Activated T-cell treated with anti-CD3 and anti-CD28 coated beads, Interleukin-2, amount 50 U/mL, for 24 hours (primary cell): ENCODE measurements around the gene BACH1.
A peak's percentile ranks its signal among the peaks of the same experiment; 100 is the strongest.
"Not testable (repeated sequence)": the region's sequence is repeated elsewhere in the genome, so short reads cannot be mapped to it uniquely, and the experiment has no call there.

Experiments
- DNase-seq: peaks from one replicate; pipeline ENCODE4 v3.0.0-alpha.2; 2020
- H3K27ac Mint-ChIP-seq: 2 replicates; pipeline ENCODE4 v1.8.0; 2020; ENCODE audit warnings: mild to moderate bottlenecking, mixed read lengths
- H3K27me3 Mint-ChIP-seq: 2 replicates; pipeline ENCODE4 v1.8.0; 2020; ENCODE audit warnings: mixed read lengths
- H3K36me3 Mint-ChIP-seq: 2 replicates; pipeline ENCODE4 v1.8.0; 2020; ENCODE audit warnings: low read depth, mixed read lengths
- H3K4me1 Mint-ChIP-seq: 2 replicates; pipeline ENCODE4 v1.8.0; 2020; ENCODE audit warnings: low read depth, mixed read lengths
- H3K4me3 Mint-ChIP-seq: 2 replicates; pipeline ENCODE4 v1.8.0; 2020; ENCODE audit warnings: mild to moderate bottlenecking, moderate library complexity, mixed read lengths
- H3K9me3 Mint-ChIP-seq: 2 replicates; pipeline ENCODE4 v1.8.0; 2020; ENCODE audit warnings: mixed read lengths

The BACH1 gene

DNA sequence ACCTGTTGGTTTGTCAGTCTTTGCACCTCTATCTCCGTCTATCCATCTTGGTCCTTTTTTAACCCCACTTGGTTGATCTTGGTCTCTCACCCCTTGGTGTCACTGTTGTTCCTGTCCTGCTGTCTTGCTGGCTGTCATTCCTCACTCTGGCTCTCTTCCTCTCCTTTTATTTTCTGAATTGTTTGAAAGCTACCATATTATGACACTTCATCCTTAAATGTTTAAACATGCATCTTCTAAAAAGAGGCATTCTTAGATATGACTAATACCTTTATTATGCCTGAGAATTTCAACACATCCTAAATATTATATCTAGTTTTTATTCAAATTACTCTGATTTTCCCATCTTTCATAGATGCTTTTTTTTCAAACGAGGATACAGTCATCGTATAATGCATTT is 37.0 kb downstream of the BACH1 start:
- Mint-ChIP-seq H3K9me3 (no peaks in the 10 kb centered on the region), H3K4me3 (no peak overlapping the region), H3K36me3 (peaks cover 65% of the 10 kb centered on the region), H3K4me1 (peaks cover 51% of the 10 kb centered on the region), H3K27ac (no peak overlapping the region), H3K27me3 (no peaks in the 10 kb centered on the region)
- DNase-seq, result no peak

DNA sequence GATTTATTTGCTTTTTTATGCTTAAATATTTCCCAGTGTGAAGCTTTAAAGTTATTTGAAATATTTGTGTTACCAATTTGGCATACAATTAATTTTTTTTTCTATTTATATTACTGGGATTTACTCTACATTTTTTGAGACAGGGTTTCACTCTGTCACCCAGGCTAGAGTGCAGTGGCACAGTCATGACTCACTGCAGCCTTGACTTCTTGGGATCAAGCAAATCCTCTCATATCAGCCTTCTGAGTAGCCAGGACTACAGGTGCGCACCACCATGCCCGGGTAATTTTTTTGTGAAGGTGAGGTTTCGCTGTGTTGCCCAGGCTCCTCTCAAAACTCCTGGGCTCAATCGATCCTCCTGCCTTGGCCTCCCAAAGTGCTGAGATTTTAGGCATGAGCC is 39.5 kb downstream of the BACH1 start:
- Mint-ChIP-seq H3K4me3 (no peak overlapping the region), H3K27ac (no peak overlapping the region), H3K4me1 (peaks cover 56% of the 10 kb centered on the region), H3K27me3 (no peaks in the 10 kb centered on the region), H3K36me3 (peaks cover 63% of the 10 kb centered on the region), H3K9me3 (no peaks in the 10 kb centered on the region)
- DNase-seq, result no peak

DNA sequence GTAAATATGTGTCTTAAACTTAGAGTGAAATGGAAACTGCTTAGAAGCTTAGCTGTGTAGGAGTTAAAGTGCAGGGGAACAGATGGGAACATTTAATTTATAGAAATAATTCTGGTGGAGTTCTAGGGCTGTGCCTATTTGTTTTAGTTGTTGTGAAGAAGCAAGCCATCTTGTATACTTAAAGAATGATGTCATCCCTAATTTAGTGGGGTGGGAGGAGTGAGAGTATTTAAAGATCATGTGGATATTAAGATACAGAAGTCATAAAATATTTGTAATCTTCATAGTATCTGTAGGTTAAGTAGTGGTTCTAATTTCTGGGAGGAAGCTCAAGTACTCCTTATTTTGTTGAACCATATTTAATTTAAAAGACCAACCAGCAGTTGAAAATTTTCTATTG is 41.5 kb downstream of the BACH1 start:
- no peak overlapping the region for H3K27ac Mint-ChIP-seq
- H3K4me3 Mint-ChIP-seq, result no peak overlapping the region
- DNase-seq, result no peak
- no peaks in the 10 kb centered on the region for H3K27me3 Mint-ChIP-seq
- peaks cover 60% of the 10 kb centered on the region for H3K4me1 Mint-ChIP-seq
- peaks cover 63% of the 10 kb centered on the region for H3K36me3 Mint-ChIP-seq
- no peaks in the 10 kb centered on the region for H3K9me3 Mint-ChIP-seq

DNA sequence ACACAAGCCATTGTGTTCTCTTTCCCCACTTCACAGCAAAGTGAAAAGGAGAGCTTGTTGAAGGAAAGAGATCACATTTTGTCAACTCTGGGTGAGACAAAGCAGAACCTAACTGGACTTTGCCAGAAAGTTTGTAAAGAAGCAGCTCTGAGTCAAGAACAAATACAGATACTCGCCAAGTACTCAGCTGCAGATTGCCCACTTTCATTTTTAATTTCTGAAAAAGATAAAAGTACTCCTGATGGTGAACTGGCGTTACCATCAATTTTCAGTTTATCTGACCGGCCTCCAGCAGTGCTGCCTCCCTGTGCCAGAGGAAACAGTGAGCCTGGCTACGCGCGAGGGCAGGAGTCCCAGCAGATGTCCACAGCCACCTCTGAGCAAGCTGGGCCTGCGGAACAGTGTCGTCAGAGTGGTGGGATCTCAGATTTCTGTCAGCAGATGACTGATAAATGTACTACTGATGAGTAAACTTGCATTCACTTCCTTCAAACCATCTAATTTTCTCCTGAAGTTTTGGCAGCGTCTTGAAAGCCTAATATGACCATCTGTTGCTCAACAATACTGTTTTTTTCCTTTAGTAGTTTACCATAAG is 43.7 kb downstream of the BACH1 start:
- Mint-ChIP-seq H3K27me3 (no peaks in the 10 kb centered on the region), H3K4me1 (peaks cover 60% of the 10 kb centered on the region), H3K36me3 (peaks cover 53% of the 10 kb centered on the region), H3K27ac (peak overlapping the region; percentile 96), H3K9me3 (no peaks in the 10 kb centered on the region), H3K4me3 (peak overlapping the region; percentile 67)
- peak; percentile 68 for DNase-seq

DNA sequence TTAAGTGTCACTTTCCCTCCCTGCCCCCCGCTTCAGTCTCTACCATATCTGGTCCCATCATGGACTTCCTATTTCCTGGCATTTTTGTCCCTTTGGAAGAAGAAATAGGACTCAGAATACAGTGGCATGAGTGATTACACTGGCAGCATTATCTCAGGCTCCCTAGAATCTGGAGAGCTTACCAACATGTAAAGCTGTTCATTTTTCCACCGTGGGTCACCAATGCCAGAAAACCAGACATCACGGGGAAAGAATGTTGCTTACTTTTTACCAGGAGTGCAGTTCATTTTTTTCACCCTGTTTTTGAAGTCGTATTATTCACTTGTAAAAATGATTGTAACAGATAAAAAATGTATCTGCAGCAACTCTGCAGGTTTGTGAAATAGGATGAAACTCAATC is 44.8 kb downstream of the BACH1 start:
- Mint-ChIP-seq H3K36me3 (peaks cover 56% of the 10 kb centered on the region), H3K9me3 (no peaks in the 10 kb centered on the region), H3K27ac (peak overlapping the region; percentile 96), H3K4me3 (no peak overlapping the region), H3K27me3 (no peaks in the 10 kb centered on the region), H3K4me1 (peaks cover 70% of the 10 kb centered on the region)
- no peak for DNase-seq

DNA sequence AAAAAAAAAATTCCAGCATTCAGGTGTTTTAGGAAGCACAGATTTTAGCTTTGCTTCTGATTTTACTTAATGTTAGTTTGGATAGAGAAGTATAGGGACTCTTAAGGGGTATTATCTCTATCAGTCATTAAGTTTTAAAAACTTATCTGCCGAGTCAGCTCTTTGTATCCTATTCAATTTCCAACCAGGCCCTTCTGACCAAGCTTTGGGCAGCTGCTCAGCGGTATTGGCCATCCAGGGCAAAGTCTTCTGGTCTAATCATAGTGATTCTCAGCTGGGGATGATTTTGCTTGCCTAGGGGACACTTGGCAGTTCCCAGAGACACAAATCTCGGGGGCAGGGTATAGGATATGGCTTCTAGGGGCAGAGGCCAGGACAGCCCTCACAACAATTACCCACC is 47.6 kb downstream of the BACH1 start:
- Mint-ChIP-seq H3K27ac (no peak overlapping the region), H3K9me3 (no peaks in the 10 kb centered on the region), H3K4me1 (peaks cover 60% of the 10 kb centered on the region)

DNA sequence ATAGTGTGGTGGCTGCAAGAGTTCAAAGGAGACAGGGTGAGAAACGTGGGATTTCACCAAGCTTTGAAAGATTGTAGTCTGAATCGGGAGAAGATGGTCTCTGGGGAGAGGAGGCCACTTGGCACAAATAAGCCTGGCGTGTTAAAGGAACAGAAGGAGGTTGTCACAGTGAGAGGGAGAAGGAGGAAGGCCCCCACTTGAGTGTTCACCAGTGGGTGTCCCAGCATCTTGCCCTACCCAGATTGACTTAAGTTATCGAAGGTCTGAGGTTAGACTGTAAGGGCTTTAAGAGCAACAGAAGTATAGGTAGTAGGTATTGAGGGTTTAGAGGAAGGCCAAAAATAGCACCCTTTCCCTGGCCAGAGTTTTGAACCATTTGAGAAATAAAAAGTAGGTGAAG is 48.0 kb downstream of the BACH1 start:
- Mint-ChIP-seq H3K9me3 (no peaks in the 10 kb centered on the region), H3K27ac (no peak overlapping the region), H3K4me1 (peaks cover 58% of the 10 kb centered on the region), H3K4me3 (no peak overlapping the region), H3K36me3 (peaks cover 54% of the 10 kb centered on the region), H3K27me3 (no peaks in the 10 kb centered on the region)
- no peak for DNase-seq

More for the DNA sequence above, 47.6 kb downstream of the BACH1 start:
- no peak for DNase-seq
- peaks cover 53% of the 10 kb centered on the region for H3K36me3 Mint-ChIP-seq
- no peaks in the 10 kb centered on the region for H3K27me3 Mint-ChIP-seq
- H3K4me3 Mint-ChIP-seq, result no peak overlapping the region

DNA sequence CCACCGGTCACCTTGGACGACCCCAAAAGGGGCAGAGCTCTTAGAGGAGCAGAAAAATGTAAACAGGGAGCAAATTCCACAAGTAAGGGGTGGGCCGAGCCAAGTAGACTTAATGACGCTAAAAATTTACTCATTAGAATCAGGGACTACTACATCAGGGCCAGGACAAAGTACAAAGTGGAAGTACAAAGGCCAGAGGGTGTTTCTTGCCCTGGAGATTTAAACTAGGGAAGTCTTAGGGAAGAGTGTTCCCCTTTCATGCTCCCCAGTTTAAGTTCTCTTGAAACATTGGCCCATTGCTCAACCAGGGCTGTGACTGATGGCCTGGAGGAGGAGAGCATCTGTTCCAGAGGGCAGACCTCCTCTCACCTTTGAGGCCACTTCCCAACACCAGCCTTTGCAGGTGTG is 48.6 kb downstream of the BACH1 start:
- DNase-seq, result no peak
- Mint-ChIP-seq H3K27me3 (no peaks in the 10 kb centered on the region), H3K36me3 (peaks cover 53% of the 10 kb centered on the region), H3K27ac (no peak overlapping the region), H3K4me1 (peaks cover 53% of the 10 kb centered on the region), H3K9me3 (no peaks in the 10 kb centered on the region), H3K4me3 (no peak overlapping the region)

DNA sequence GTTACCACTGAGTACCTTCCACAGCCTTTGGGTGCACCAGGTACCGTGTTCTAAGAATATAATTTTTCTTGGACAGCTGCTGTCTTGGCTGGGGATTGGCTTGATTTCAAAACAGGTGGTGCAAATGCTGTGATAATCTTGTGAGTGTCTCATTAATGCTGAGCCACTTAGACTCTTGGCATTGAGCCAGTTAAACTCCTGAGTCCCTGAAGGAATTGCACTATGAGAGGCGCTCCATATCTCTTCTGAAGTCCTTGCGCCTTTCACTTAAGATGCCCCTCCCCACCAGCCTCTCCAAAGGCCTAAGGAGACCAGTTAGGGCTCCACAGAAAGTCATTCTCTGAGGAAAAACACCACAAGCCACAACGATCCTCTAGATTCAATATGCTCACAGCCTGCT is 51.0 kb downstream of the BACH1 start:
- H3K27me3 Mint-ChIP-seq, result no peaks in the 10 kb centered on the region
- peaks cover 16% of the 10 kb centered on the region for H3K9me3 Mint-ChIP-seq
- peaks cover 32% of the 10 kb centered on the region for H3K4me1 Mint-ChIP-seq
- DNase-seq, result no peak
- H3K36me3 Mint-ChIP-seq, result peaks cover 55% of the 10 kb centered on the region
- no peak overlapping the region for H3K4me3 Mint-ChIP-seq
- H3K27ac Mint-ChIP-seq, result no peak overlapping the region

DNA sequence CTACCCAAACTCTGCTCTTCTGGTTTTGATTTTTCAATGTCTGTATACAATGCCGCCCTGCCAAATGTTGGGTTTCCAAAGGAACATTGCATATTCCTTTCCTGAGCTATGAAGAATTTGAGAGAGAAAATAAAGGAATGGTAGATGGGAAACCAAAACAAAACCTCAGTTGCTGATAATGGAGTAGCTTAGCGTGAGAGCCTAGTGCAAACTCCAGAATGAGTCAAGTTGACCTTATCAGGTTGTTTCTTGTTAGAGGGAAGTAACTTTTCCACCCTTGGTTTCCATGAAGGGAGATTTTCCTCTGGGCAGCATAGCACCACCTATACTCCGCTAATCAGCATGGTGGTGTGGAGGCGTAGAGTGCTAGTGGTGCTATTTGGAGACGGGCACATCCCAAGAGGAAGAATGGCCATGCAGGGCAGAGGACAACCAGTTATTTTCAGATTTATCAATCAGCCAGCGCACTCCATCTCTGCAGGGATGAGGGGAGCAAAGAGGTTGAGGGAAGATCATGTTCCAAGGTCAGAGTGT is 51.6 kb downstream of the BACH1 start:
- no peak for DNase-seq
- Mint-ChIP-seq H3K36me3 (peaks cover 61% of the 10 kb centered on the region), H3K4me1 (peaks cover 31% of the 10 kb centered on the region), H3K4me3 (no peak overlapping the region), H3K27ac (no peak overlapping the region), H3K9me3 (peaks cover 17% of the 10 kb centered on the region), H3K27me3 (no peaks in the 10 kb centered on the region)

DNA sequence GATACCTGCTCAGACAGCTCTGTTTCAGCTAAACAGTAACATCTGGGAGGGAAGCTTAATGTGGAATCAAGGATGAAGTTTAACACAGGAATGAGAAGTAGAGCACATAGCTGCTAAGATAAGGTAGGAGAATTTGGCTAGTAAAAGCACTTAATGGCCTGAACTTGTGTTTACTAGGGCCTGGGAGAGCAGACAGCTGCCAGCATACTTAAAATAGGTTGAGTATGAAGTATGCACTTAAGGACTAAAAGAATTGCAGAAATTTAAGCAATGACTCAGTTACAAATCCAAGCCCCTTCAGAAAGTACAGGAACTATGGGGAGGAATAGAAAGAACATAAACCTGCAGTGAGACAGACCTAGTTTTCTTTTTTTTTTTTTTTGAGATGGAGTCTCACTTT is 53.0 kb downstream of the BACH1 start:
- H3K9me3 Mint-ChIP-seq, result peaks cover 17% of the 10 kb centered on the region
- peaks cover 26% of the 10 kb centered on the region for H3K4me1 Mint-ChIP-seq
- no peaks in the 10 kb centered on the region for H3K27me3 Mint-ChIP-seq
- no peak overlapping the region for H3K4me3 Mint-ChIP-seq
- peaks cover 65% of the 10 kb centered on the region for H3K36me3 Mint-ChIP-seq
- no peak for DNase-seq
- H3K27ac Mint-ChIP-seq, result no peak overlapping the region

DNA sequence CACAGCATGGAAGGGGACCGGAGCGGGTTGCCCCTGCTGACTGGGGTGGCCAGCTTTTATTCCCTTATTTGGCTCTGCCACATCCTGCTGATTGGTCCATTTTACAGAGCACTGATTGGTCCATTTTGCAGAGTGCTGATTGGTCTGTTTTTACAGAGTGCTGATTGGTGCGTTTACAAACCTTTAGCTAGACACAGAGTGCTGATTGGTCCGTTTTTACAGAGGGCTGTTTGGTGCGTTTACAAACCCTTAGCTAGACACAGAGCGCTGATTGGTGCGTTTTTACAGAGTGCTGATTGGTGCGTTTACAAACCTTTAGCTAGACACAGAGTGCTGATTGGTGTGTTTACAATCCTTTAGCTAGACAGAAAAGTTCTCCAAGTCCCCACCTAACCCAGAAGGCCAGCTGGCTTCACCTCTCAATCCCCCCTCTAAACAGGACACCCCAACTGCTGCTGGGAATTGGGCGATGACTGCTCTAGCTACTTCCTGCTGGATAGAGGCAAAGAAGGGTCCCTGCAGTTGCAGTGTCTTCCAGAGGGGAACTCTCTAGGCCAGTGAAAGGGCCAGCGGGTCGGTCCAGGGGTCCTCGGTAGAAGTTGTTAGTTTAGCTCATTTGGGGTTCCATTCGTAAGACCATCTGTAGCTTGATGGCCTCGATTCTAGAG is 56.5 kb downstream of the BACH1 start:
- not testable (repeated sequence) for H3K4me3 Mint-ChIP-seq, DNase-seq, H3K27ac Mint-ChIP-seq, H3K27me3 Mint-ChIP-seq
- Mint-ChIP-seq H3K36me3 (peaks cover 67% of the 10 kb centered on the region), H3K9me3 (peaks cover 17% of the 10 kb centered on the region), H3K4me1 (peaks cover 15% of the 10 kb centered on the region)

DNA sequence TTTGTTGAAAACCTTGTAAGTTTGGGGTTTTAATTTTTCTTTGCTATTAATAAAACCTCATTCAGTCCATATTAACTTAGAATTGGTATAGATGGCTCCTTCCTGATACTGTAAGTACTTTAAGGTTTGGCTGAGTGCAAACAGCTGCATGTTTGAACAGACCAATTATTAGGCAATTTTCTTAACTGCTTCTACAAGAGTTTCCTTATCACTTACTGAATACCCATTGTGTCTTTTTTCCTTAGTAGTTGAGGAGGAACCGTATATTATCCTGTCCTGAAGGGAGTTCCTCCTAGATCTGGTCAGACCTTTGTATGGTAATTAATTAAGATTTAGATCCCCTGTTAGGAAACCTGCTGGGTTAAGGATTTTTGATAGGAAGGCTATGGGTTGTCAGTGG is 57.6 kb downstream of the BACH1 start:
- Mint-ChIP-seq H3K9me3 (peaks cover 17% of the 10 kb centered on the region), H3K36me3 (peaks cover 65% of the 10 kb centered on the region), H3K4me1 (peaks cover 19% of the 10 kb centered on the region)
- not testable (repeated sequence) for DNase-seq, H3K4me3 Mint-ChIP-seq, H3K27me3 Mint-ChIP-seq, H3K27ac Mint-ChIP-seq

DNA sequence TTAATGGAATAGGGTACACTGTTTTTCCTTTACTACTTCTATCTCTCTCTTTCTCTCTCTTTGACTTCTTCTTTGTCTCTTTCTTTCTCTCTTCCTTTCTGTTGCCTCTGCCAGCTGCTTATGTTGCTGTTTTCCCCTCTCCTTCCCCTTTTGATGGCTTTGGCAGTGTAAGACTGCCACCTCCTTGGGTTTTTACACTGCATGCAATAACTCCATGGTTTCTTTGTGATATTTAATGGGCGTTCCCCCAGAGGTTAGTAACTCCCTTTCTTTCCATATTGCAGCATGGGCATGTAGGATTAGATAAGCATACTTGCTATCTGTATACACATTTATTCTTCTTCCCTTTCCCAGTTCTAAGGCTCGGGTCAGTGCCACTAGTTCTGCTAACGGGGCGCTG is 58.1 kb downstream of the BACH1 start:
- not testable (repeated sequence) for H3K27me3 Mint-ChIP-seq, DNase-seq, H3K4me3 Mint-ChIP-seq
- Mint-ChIP-seq H3K36me3 (peaks cover 65% of the 10 kb centered on the region), H3K27ac (peak overlapping the region; percentile 52), H3K4me1 (peaks cover 17% of the 10 kb centered on the region), H3K9me3 (peaks cover 17% of the 10 kb centered on the region)

DNA sequence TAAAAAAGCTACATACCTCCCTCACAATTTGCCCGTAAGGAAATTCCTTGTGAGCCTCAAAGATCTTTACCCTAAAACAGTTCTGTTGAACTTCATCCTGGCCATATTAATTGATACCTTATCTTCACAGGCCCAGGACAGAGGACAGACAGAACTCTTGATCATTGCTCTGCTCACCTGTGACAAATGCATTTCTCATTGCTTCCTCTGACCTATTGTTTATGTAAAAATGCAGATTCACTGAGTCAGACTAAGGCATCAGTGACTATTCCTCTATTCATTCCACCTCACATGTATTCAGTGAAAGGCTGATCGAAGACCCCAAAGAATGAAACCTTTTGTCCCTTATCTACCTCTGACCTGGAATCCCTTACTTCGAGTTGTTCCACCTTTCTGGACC is 61.0 kb downstream of the BACH1 start:
- Mint-ChIP-seq H3K4me3 (no peak overlapping the region), H3K36me3 (peaks cover 59% of the 10 kb centered on the region), H3K27me3 (no peaks in the 10 kb centered on the region), H3K9me3 (peaks cover under 1% of the 10 kb centered on the region), H3K27ac (no peak overlapping the region), H3K4me1 (peaks cover 17% of the 10 kb centered on the region)
- DNase-seq, result no peak
